CD4-positive, alpha-beta memory T cell (primary cell): Measurements from ENCODE around the gene BDH1. TPM values are rescaled to one million over a fixed set of nuclear protein-coding genes. Genes with fewer than 3 reads are reported as not detected.

Experiments
- CTCF ChIA-PET: fragments of 350-600 bp; sonication (Branson Sonifier 250); formaldehyde crosslinking; loops from one replicate; lab custom pipeline; 2021; ENCODE audit warnings: inconsistent platforms; ENCODE audit not compliant: partially characterized antibody; lab: Charles Lee
- POLR2A ChIA-PET: fragments of 350-600 bp; sonication (Branson Sonifier 250); formaldehyde crosslinking; loops from one replicate; lab custom pipeline; 2021; ENCODE audit not compliant: partially characterized antibody; lab: Charles Lee
- DNase-seq, 5 donors: peaks; one replicate each; pipeline versions ENCODE4 v3.0.0 to v3.0.0-alpha.2; 2020 to 2022; ENCODE audit warnings: mixed read lengths in 1 of 5
- H3K27ac ChIP-seq: one replicate; pipeline ENCODE4 v1.7.0; 2013; ENCODE audit warnings: low read depth, low read length
- H3K27me3 ChIP-seq: 2 replicates; pipeline ENCODE4 v1.7.0; 2013; ENCODE audit warnings: mild to moderate bottlenecking, low read length, moderate library complexity; ENCODE audit not compliant: insufficient read depth
- H3K36me3 ChIP-seq: 2 replicates; pipeline ENCODE4 v1.7.0; 2013; ENCODE audit warnings: mild to moderate bottlenecking, low read length, moderate library complexity; ENCODE audit not compliant: insufficient read depth
- H3K4me1 ChIP-seq: 2 replicates; pipeline ENCODE4 v1.7.0; 2013; ENCODE audit warnings: mild to moderate bottlenecking, low read length, moderate library complexity; ENCODE audit not compliant: insufficient read depth
- H3K4me3 ChIP-seq, 2 donors: one replicate each; pipeline ENCODE4 v1.7.0; 2013; ENCODE audit warnings: low read length in 2 of 2, mild to moderate bottlenecking in 1 of 2
- H3K9me3 ChIP-seq, 2 donors: one replicate each; pipeline ENCODE4 v1.7.0; 2013; ENCODE audit warnings: low read length in 2 of 2, control low read depth in 1 of 2; ENCODE audit not compliant: control insufficient read depth in 1 of 2
- H3K27ac Mint-ChIP-seq, 7 donors: one replicate each; pipeline ENCODE4 v1.8.0; 2020 to 2021; ENCODE audit warnings: mixed read lengths in 7 of 7, mild to moderate bottlenecking in 6 of 7, inconsistent platforms in 3 of 7, moderate library complexity in 3 of 7
- H3K27me3 Mint-ChIP-seq, 2 donors: one replicate each; pipeline ENCODE4 v1.8.0; 2020 to 2021; ENCODE audit warnings: mixed read lengths in 2 of 2
- H3K36me3 Mint-ChIP-seq, 2 donors: one replicate each; pipeline ENCODE4 v1.8.0; 2020 to 2021; ENCODE audit warnings: mixed read lengths in 2 of 2, inconsistent platforms in 1 of 2, mild to moderate bottlenecking in 1 of 2
- H3K4me1 Mint-ChIP-seq, 4 donors: one replicate each; pipeline ENCODE4 v1.8.0; 2020 to 2021; ENCODE audit warnings: mixed read lengths in 4 of 4, mild to moderate bottlenecking in 1 of 4
- H3K4me3 Mint-ChIP-seq, 8 donors: one replicate each; pipeline ENCODE4 v1.8.0; 2020 to 2021; ENCODE audit warnings: mixed read lengths in 8 of 8, mild to moderate bottlenecking in 7 of 8, moderate library complexity in 6 of 8, inconsistent platforms in 3 of 8
- H3K9me3 Mint-ChIP-seq, 8 donors: one replicate each; pipeline ENCODE4 v1.8.0; 2020 to 2021; ENCODE audit warnings: mixed read lengths in 8 of 8, mild to moderate bottlenecking in 5 of 8, inconsistent platforms in 3 of 8, moderate library complexity in 1 of 8
- intact Hi-C: fragments of 100-400 bp; cut with micrococcal nuclease; formaldehyde crosslinking; loops from one replicate; pipeline ENCODE4 v1.15.1; 2023
- polyA plus RNA-seq, 2 donors: library from polyadenylated mRNA; unstranded; fragments of 300-500 nt; fragmentation: Illumina TruSeq; gene quantifications; one replicate each; pipeline ENCODE4 v1.2.3, GENCODE V29; 2021
- total RNA-seq, 2 experiments: library from RNA; stranded (reverse); gene quantifications; one replicate each; pipeline ENCODE4 v1.2.3, GENCODE V29; 2021

Gene BDH1
- total and polyA plus RNA-seq, 4 experiments from 2014 or later = 22.3 to 61.1 (median 43.1) TPM

DNA sequence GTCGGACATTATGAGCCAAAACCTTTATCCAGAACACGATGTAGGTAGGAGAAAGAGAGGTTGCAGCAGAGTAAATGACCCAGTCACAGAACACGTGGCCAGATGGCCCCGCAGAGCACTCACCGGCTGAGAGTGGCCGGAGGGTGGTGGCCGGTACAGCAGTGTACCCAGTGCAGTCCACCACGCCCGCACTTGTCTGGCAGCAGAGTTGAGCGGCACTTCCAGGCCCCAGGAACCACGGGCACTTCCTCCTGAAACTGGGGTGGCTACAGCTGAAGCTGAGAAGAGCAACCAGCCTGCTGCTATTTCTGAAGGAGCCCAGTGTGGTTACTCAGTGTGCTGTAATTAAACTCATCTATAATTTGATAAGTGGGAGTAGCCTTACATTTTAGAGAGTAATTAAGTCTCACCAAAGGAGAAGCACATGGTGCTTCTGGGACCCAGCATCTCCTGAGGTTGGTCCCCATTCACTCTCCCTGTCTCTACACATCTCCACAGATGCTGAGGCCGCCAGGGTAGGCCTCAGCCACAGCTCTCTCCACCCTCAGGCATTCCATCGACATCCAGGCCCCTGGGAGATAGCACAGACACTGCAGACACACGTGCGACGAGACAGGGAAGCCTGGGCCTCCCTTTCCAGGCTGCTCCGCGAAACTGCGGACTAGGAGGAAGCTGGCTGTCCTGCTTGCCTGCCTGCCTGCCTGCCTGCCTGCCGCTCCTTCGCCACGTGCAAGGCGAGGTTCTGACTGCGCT is 49.8 kb downstream of the BDH1 start:
- H3K4me1 Mint-ChIP-seq = peaks cover 0 to 9% (median 2%) of the 10 kb centered on the region in 4 donors
- POLR2A ChIA-PET = no interaction called here

DNA sequence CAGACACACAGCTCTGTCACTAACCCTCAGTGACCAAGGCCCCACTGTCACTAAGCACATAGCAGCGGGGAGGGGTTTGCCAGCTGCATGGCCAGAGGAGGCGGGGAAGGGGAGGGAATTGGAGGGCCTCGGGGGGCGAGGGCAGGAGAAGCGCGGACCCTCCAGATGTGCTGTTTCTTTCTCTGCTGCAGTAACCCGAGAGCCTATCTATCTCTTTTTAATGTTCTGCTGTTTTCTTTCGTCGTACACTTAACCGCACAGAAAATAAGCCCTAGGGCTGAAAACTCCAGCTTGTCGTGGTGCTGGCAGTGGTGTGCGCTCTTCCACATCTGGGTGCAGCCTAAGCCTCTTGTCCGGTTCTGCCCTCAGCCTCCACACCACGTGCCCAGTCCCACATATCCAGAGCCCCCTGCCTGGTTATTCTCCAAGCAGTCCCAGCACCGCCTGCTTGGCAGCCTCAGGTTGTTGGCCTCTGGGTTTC is 51.1 kb downstream of the BDH1 start:
- Mint-ChIP-seq H3K27ac (no peak overlapping the region), H3K36me3 (no peaks in the 10 kb centered on the region), H3K27me3 (no peaks in the 10 kb centered on the region), H3K4me1 (peaks cover 0 to 2% (median 0%) of the 10 kb centered on the region in 4 donors), H3K4me3 (no peak overlapping the region), H3K9me3 (no peaks in the 10 kb centered on the region)
- H3K4me1 ChIP-seq = peaks cover 2% of the 10 kb centered on the region
- CTCF ChIA-PET = interaction anchor here (1.1 to 1.7 kb wide), 2 partner anchors 9 to 21 kb away, joined by 3 to 5 read pairs; no protein-coding TSS in a partner anchor
- no peaks in the 10 kb centered on the region for H3K27me3 ChIP-seq
- no peaks in the 10 kb centered on the region for H3K9me3 ChIP-seq
- POLR2A ChIA-PET = no interaction called here
- no peak overlapping the region for H3K4me3 ChIP-seq
- H3K27ac ChIP-seq = no peak overlapping the region
- no peak for DNase-seq
- intact Hi-C loops = no loop called here
- H3K36me3 ChIP-seq = no peaks in the 10 kb centered on the region

More for the DNA sequence above, 49.8 kb downstream of the BDH1 start:
- Mint-ChIP-seq H3K27ac (no peak overlapping the region), H3K9me3 (no peaks in the 10 kb centered on the region), H3K27me3 (no peaks in the 10 kb centered on the region), H3K36me3 (no peaks in the 10 kb centered on the region), H3K4me3 (no peak overlapping the region)
- DNase-seq = no peak
- Histone ChIP-seq H3K27ac (no peak overlapping the region), H3K36me3 (no peaks in the 10 kb centered on the region), H3K27me3 (no peaks in the 10 kb centered on the region), H3K4me1 (peaks cover 8% of the 10 kb centered on the region), H3K9me3 (no peaks in the 10 kb centered on the region), H3K4me3 (no peak overlapping the region)
- intact Hi-C loops = no loop called here
- CTCF ChIA-PET = interaction anchor here (1.7 kb wide), 1 partner anchor 8 kb away, joined by 5 read pairs; no protein-coding TSS in a partner anchor

DNA sequence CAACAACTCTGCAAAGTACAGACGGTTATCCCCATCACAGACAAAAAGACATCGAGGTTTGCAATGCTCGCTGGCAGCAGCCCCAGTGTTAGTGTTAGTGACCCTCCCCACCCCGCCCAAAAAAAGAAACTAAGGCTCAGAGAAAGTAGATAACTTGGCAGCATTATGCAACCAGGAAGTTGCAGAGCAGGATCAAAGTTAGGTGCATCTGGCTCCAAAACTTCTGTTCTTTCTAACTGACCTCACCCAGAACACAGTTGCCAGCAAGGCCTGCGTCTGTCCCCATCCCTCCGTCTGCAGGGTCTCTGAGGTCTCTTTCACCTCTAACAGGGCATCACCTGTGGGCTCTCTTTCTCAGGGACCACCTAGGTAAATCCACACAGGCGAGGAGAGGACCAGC is 51.5 kb downstream of the BDH1 start:
- ChIA-PET CTCF (interaction anchor here (1.1 to 1.7 kb wide), 2 partner anchors 10 to 21 kb away, joined by 3 to 5 read pairs; no protein-coding TSS in a partner anchor), POLR2A (no interaction called here)
- no peaks in the 10 kb centered on the region for H3K27me3 Mint-ChIP-seq
- Histone ChIP-seq H3K9me3 (no peaks in the 10 kb centered on the region), H3K4me3 (no peak overlapping the region), H3K4me1 (no peaks in the 10 kb centered on the region), H3K36me3 (no peaks in the 10 kb centered on the region), H3K27ac (no peak overlapping the region), H3K27me3 (no peaks in the 10 kb centered on the region)
- H3K36me3 Mint-ChIP-seq = no peaks in the 10 kb centered on the region
- H3K27ac Mint-ChIP-seq = no peak overlapping the region
- no peaks in the 10 kb centered on the region for H3K9me3 Mint-ChIP-seq
- no peak overlapping the region for H3K4me3 Mint-ChIP-seq
- DNase-seq = no peak
- no peaks in the 10 kb centered on the region for H3K4me1 Mint-ChIP-seq
- intact Hi-C loops = no loop called here

DNA sequence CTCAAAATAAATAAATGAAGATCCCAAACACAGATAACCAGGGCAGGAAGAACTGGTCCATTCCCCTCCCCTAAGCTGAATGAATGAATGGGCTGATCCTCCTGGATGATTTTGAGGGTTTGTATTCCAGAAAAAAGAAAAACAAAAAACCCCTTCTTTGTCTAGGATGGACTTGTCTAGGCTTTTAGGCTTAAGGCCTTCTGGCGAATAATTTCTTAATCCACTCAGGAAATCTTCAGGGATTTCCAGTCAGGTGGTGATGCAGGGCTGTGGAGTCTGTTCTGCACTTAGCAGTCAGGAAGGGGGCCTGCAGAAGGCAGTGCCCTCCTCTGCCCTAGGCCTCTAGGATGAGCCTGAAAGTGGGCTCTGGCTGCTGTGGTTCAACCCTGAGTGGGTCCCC is 52.1 kb downstream of the BDH1 start:
- Histone ChIP-seq H3K4me1 (no peaks in the 10 kb centered on the region), H3K36me3 (no peaks in the 10 kb centered on the region), H3K27me3 (no peaks in the 10 kb centered on the region), H3K9me3 (no peaks in the 10 kb centered on the region), H3K4me3 (no peak overlapping the region), H3K27ac (no peak overlapping the region)
- intact Hi-C loops = no loop called here
- Mint-ChIP-seq H3K36me3 (no peaks in the 10 kb centered on the region), H3K9me3 (no peaks in the 10 kb centered on the region), H3K4me3 (no peak overlapping the region), H3K27me3 (no peaks in the 10 kb centered on the region), H3K27ac (peak overlapping the region in 1 of 7 donors; percentile 13), H3K4me1 (no peaks in the 10 kb centered on the region)
- ChIA-PET CTCF (no interaction called here), POLR2A (no interaction called here)
- no peak for DNase-seq

DNA sequence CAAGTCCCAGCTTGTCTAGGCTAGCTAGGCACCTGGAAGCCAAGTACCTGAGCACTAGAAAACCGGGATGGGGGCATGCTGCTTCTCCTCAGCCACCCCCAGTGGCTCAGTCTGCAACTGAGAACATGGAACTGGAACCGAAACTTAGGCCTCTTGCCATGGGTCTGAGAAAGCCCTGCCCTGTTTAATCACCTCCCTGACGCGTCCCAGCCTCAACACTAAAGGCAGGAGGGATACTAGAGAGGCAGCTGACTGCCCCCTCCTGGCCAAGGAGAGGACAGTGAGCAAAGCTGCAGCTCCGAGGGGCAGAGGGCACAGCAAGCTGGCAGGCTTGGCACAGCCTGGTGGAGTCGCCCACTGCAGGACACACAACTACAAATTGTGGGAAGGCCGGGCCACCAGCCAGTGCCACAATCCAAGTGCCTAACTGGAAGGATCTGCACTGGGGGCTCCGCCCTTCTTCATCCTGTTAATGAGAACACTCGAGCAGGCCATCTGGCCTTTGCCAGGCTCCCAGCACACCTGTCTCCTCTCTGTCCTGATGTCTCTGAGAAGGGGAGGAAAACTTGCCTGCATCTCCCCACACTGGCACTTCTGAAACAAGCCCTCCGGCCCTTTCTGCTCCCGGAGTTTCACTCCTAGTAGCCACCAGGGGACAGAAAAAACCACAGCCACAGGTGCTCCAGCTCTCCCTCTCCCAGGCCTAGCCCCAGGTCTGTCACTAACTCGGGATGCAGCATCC is 53.7 kb downstream of the BDH1 start:
- DNase-seq = peak in 1 of 5 donors; percentile 11
- H3K27ac ChIP-seq = no peak overlapping the region
- intact Hi-C loops = no loop called here
- Mint-ChIP-seq H3K4me1 (no peaks in the 10 kb centered on the region), H3K27ac (no peak overlapping the region), H3K4me3 (no peak overlapping the region), H3K36me3 (no peaks in the 10 kb centered on the region), H3K27me3 (no peaks in the 10 kb centered on the region), H3K9me3 (no peaks in the 10 kb centered on the region)
- no peaks in the 10 kb centered on the region for H3K9me3 ChIP-seq
- ChIA-PET POLR2A (no interaction called here), CTCF (interaction anchor here (1.8 to 2.0 kb wide), 2 partner anchors 8 to 244 kb away, joined by 7 to 8 read pairs; no protein-coding TSS in a partner anchor)
- H3K27me3 ChIP-seq = no peaks in the 10 kb centered on the region
- no peaks in the 10 kb centered on the region for H3K36me3 ChIP-seq
- H3K4me1 ChIP-seq = no peaks in the 10 kb centered on the region
- H3K4me3 ChIP-seq = no peak overlapping the region

DNA sequence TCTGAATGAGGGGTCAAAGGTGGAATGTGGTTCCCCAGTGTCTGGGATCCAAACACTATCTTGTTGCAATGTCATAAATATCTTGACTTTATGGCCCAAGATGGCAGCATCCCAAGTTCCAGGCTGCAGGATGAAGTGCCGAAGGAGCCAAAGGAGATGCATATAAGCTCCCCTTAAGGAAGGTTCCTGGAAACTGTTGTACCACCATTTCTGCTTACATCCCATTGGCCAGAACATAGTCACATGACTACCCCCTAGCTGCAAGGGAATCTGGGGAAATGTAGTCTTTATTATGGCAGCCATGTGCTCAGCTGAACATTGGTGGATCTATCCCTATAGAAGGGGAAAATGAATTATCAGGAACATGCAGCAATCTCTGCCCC is 54.3 kb downstream of the BDH1 start:
- Mint-ChIP-seq H3K27ac (no peak overlapping the region), H3K27me3 (no peaks in the 10 kb centered on the region), H3K36me3 (no peaks in the 10 kb centered on the region), H3K4me1 (no peaks in the 10 kb centered on the region), H3K9me3 (no peaks in the 10 kb centered on the region), H3K4me3 (no peak overlapping the region)
- no peaks in the 10 kb centered on the region for H3K9me3 ChIP-seq
- POLR2A ChIA-PET = no interaction called here
- intact Hi-C loops = no loop called here
- H3K4me1 ChIP-seq = no peaks in the 10 kb centered on the region
- no peaks in the 10 kb centered on the region for H3K36me3 ChIP-seq
- no peak for DNase-seq
- no peak overlapping the region for H3K4me3 ChIP-seq
- CTCF ChIA-PET = interaction anchor here (1.8 to 2.0 kb wide), 2 partner anchors 9 to 244 kb away, joined by 7 to 8 read pairs; no protein-coding TSS in a partner anchor
- no peak overlapping the region for H3K27ac ChIP-seq
- H3K27me3 ChIP-seq = no peaks in the 10 kb centered on the region

DNA sequence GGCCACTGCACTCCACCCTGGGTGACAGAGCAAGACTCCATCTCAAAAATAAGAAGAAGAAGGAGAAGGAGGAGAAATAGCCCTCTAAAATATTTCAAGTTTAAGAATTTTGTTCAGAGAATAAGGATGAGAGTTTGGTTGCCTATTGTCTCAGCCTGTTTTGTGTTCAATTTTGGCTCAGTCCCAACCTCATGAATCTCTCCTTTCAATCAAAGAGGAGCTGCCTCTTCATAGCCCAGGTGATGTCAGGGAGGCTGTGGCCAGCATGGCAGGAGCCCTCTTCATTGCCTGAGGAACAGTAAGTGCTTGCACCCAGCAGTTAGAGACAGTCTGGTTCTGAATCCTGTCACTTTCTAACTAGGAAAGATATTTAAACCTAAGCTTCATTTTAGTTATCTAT is 55.0 kb downstream of the BDH1 start:
- H3K4me3 ChIP-seq = no peak overlapping the region
- DNase-seq = no peak
- H3K9me3 ChIP-seq = no peaks in the 10 kb centered on the region
- H3K27ac ChIP-seq = no peak overlapping the region
- Mint-ChIP-seq H3K27ac (no peak overlapping the region), H3K36me3 (no peaks in the 10 kb centered on the region), H3K9me3 (no peaks in the 10 kb centered on the region), H3K4me1 (no peaks in the 10 kb centered on the region), H3K4me3 (no peak overlapping the region), H3K27me3 (no peaks in the 10 kb centered on the region)
- ChIA-PET POLR2A (no interaction called here), CTCF (interaction anchor here (1.8 to 2.0 kb wide), 2 partner anchors 9 to 243 kb away, joined by 7 to 8 read pairs; no protein-coding TSS in a partner anchor)
- no peaks in the 10 kb centered on the region for H3K36me3 ChIP-seq
- H3K4me1 ChIP-seq = no peaks in the 10 kb centered on the region
- no peaks in the 10 kb centered on the region for H3K27me3 ChIP-seq
- intact Hi-C loops = no loop called here
